H1 (cell line): ENCODE measurements around the gene EIF2B5. TPM values are rescaled to one million over a fixed set of nuclear protein-coding genes. Genes with fewer than 3 reads are reported as not detected.

Source experiments
- KDM4A ChIP-seq: IDR thresholded peaks from one replicate; pipeline ENCODE4 v1.7.1; 2012; ENCODE audit warnings: low read depth, mild to moderate bottlenecking, moderate library complexity, low read length, inconsistent platforms; ENCODE audit not compliant: severe bottlenecking
- KDM5A ChIP-seq: fragments of 200-600 bp; IDR thresholded peaks from 2 replicates; pipeline ENCODE4 v1.7.1; 2012; ENCODE audit warnings: mild to moderate bottlenecking, low read length, inconsistent platforms, mixed read lengths
- TAF1 ChIP-seq: IDR thresholded peaks from 2 replicates; pipeline ENCODE4 v1.6.1; 2011; ENCODE audit warnings: mild to moderate bottlenecking, low read depth, low read length
- polyA plus RNA-seq, 7 experiments: library from polyadenylated mRNA; depleted of rRNA in 3 of 7; stranded (reverse) in 5 of 7; unstranded in 2 of 7; fragments of >200 nt in 5 of 7; fragments of 200-250 nt in 2 of 7; gene quantifications; 1 replicate in 5 of 7; 2 replicates in 1 of 7; 4 replicates in 1 of 7; pipeline versions ENCODE4 v1.2.1 to v1.2.3, GENCODE V29; 2011 to 2013; ENCODE audit warnings: missing spikeins in 2 of 7, mixed read lengths in 2 of 7
- total RNA-seq: library from RNA; stranded (reverse); fragmentation: NEBNext Ultra II Directional; extraction: Animal tissue kit (Norgen Biotek cat#: 25700); gene quantifications from 2 replicates; pipeline ENCODE4 v1.2.1, GENCODE V29; 2021
- TF ChIP-seq, protein P1 (sequence below): fragments of 300-600 bp; sonication (generic); IDR thresholded peaks from 2 replicates; pipeline ENCODE4 v1.7.1; 2012; ENCODE audit warnings: low read length, moderate library complexity, mild to moderate bottlenecking, inconsistent platforms; ENCODE audit not compliant: insufficient replicate concordance
- TF ChIP-seq, protein P2 (sequence below), 3 experiments: IDR thresholded peaks; 1 replicate in 2 of 3; 2 replicates in 1 of 3; pipeline versions ENCODE4 v1.5.1 to v1.6.1; 2011; ENCODE audit warnings: low read length in 3 of 3, mild to moderate bottlenecking in 3 of 3, inconsistent platforms in 2 of 3, low read depth in 1 of 3, moderate library complexity in 1 of 3; ENCODE audit not compliant: insufficient read depth in 1 of 3; ENCODE audit errors: control extremely low read depth in 1 of 3

The EIF2B5 gene
- total and polyA plus RNA-seq, 2 of the 8 experiments (the other 6 are each of a cell fraction or from before 2014, with no cell fraction given) = 33.1 to 40.0 TPM

DNA sequence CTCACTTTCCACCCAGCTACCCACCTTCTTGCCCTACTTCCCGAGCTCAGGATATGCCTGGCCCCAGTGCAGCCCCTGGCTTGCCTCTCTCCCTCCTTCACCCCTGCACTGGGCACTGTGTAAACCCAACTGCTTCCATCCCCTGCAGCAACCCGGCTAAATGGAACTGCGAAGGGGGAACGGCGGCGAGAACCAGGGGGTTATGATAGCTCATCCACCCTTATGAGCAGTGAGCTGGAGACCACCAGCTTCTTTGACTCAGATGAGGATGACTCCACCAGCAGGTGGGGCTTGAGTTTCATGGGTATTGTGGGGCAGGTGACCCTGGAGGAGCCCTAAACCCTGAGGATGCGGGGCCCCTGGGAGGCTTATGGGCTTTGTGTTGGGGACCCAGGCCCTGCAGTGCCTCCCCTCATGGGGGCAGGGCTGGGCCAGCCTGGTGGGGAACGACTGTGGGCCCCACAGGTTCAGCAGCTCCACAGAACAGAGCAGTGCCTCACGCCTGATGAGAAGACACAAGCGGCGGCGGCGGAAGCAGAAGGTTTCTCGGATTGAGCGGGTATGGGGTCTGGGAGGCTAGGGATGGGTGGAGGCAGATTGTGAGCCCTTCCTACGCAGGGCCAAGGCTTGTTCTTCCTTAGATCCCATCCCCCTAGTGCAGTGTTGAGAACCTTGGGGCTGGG lies 29.6 kb downstream of the EIF2B5 start (continued):
- TF ChIP-seq, protein P1, sequence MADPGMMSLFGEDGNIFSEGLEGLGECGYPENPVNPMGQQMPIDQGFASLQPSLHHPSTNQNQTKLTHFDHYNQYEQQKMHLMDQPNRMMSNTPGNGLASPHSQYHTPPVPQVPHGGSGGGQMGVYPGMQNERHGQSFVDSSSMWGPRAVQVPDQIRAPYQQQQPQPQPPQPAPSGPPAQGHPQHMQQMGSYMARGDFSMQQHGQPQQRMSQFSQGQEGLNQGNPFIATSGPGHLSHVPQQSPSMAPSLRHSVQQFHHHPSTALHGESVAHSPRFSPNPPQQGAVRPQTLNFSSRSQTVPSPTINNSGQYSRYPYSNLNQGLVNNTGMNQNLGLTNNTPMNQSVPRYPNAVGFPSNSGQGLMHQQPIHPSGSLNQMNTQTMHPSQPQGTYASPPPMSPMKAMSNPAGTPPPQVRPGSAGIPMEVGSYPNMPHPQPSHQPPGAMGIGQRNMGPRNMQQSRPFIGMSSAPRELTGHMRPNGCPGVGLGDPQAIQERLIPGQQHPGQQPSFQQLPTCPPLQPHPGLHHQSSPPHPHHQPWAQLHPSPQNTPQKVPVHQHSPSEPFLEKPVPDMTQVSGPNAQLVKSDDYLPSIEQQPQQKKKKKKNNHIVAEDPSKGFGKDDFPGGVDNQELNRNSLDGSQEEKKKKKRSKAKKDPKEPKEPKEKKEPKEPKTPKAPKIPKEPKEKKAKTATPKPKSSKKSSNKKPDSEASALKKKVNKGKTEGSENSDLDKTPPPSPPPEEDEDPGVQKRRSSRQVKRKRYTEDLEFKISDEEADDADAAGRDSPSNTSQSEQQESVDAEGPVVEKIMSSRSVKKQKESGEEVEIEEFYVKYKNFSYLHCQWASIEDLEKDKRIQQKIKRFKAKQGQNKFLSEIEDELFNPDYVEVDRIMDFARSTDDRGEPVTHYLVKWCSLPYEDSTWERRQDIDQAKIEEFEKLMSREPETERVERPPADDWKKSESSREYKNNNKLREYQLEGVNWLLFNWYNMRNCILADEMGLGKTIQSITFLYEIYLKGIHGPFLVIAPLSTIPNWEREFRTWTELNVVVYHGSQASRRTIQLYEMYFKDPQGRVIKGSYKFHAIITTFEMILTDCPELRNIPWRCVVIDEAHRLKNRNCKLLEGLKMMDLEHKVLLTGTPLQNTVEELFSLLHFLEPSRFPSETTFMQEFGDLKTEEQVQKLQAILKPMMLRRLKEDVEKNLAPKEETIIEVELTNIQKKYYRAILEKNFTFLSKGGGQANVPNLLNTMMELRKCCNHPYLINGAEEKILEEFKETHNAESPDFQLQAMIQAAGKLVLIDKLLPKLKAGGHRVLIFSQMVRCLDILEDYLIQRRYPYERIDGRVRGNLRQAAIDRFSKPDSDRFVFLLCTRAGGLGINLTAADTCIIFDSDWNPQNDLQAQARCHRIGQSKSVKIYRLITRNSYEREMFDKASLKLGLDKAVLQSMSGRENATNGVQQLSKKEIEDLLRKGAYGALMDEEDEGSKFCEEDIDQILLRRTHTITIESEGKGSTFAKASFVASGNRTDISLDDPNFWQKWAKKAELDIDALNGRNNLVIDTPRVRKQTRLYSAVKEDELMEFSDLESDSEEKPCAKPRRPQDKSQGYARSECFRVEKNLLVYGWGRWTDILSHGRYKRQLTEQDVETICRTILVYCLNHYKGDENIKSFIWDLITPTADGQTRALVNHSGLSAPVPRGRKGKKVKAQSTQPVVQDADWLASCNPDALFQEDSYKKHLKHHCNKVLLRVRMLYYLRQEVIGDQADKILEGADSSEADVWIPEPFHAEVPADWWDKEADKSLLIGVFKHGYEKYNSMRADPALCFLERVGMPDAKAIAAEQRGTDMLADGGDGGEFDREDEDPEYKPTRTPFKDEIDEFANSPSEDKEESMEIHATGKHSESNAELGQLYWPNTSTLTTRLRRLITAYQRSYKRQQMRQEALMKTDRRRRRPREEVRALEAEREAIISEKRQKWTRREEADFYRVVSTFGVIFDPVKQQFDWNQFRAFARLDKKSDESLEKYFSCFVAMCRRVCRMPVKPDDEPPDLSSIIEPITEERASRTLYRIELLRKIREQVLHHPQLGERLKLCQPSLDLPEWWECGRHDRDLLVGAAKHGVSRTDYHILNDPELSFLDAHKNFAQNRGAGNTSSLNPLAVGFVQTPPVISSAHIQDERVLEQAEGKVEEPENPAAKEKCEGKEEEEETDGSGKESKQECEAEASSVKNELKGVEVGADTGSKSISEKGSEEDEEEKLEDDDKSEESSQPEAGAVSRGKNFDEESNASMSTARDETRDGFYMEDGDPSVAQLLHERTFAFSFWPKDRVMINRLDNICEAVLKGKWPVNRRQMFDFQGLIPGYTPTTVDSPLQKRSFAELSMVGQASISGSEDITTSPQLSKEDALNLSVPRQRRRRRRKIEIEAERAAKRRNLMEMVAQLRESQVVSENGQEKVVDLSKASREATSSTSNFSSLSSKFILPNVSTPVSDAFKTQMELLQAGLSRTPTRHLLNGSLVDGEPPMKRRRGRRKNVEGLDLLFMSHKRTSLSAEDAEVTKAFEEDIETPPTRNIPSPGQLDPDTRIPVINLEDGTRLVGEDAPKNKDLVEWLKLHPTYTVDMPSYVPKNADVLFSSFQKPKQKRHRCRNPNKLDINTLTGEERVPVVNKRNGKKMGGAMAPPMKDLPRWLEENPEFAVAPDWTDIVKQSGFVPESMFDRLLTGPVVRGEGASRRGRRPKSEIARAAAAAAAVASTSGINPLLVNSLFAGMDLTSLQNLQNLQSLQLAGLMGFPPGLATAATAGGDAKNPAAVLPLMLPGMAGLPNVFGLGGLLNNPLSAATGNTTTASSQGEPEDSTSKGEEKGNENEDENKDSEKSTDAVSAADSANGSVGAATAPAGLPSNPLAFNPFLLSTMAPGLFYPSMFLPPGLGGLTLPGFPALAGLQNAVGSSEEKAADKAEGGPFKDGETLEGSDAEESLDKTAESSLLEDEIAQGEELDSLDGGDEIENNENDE = no peak
- TF ChIP-seq, protein P2, sequence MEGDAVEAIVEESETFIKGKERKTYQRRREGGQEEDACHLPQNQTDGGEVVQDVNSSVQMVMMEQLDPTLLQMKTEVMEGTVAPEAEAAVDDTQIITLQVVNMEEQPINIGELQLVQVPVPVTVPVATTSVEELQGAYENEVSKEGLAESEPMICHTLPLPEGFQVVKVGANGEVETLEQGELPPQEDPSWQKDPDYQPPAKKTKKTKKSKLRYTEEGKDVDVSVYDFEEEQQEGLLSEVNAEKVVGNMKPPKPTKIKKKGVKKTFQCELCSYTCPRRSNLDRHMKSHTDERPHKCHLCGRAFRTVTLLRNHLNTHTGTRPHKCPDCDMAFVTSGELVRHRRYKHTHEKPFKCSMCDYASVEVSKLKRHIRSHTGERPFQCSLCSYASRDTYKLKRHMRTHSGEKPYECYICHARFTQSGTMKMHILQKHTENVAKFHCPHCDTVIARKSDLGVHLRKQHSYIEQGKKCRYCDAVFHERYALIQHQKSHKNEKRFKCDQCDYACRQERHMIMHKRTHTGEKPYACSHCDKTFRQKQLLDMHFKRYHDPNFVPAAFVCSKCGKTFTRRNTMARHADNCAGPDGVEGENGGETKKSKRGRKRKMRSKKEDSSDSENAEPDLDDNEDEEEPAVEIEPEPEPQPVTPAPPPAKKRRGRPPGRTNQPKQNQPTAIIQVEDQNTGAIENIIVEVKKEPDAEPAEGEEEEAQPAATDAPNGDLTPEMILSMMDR (IDR thresholded peaks at IDR 0.05; ENCODE audit: control extremely low read depth in 1 of 3, insufficient read depth in 1 of 3, low read depth in 1 of 3, low read length in 3 of 3) = no peak
- TF ChIP-seq KDM4A = no peak
- no peak for TF ChIP-seq KDM5A
- TF ChIP-seq TAF1 = no peak
